HG02571 (cell line): ENCODE results near the gene GOLGA6C.
"Not testable (repeated sequence)": the region's sequence is repeated elsewhere in the genome, so short reads cannot be mapped to it uniquely, and the experiment has no call there.

Experiments used
- ATAC-seq: cut with Tn5 transposase; IDR thresholded peaks from one replicate; pipeline ENCODE4 v1.9.1; 2021; ENCODE audit warnings: mild to moderate bottlenecking, moderate library complexity; ENCODE audit not compliant: unreplicated experiment

The GOLGA6C gene

GRCh38 chr15:75258034-75258433, at the start of gene GOLGA6C:
Gene GOLGA6C, plus strand, starts transcription at chr15:75258334. Its CDS starts 265 bp downstream, at chr15:75258599.
- not testable (repeated sequence) for ATAC-seq

GRCh38 chr15:75208501-75209288, 49.4 kb upstream of the GOLGA6C start:
- ATAC-seq: no peak

GRCh38 chr15:75209289-75209676, 48.9 kb upstream of the GOLGA6C start:
- no peak for ATAC-seq

GRCh38 chr15:75210811-75211230, 47.3 kb upstream of the GOLGA6C start:
- ATAC-seq: no peak

GRCh38 chr15:75211436-75212199, 46.5 kb upstream of the GOLGA6C start:
- ATAC-seq: no peak

GRCh38 chr15:75212200-75212858, 45.8 kb upstream of the GOLGA6C start:
- ATAC-seq: no peak

- no peak for ATAC-seq
Measured at GRCh38 chr15:75213212-75213767, 44.8 kb upstream of the GOLGA6C start.

- no peak for ATAC-seq
Measured at GRCh38 chr15:75213768-75214221, 44.3 kb upstream of the GOLGA6C start.

GRCh38 chr15:75214293-75215096, 43.6 kb upstream of the GOLGA6C start:
- no peak for ATAC-seq

GRCh38 chr15:75215107-75216004, 42.8 kb upstream of the GOLGA6C start:
- no peak for ATAC-seq

- ATAC-seq: no peak
Measured at GRCh38 chr15:75217012-75217411, 41.1 kb upstream of the GOLGA6C start.

GRCh38 chr15:75217574-75217973, 40.6 kb upstream of the GOLGA6C start:
- not testable (repeated sequence) for ATAC-seq

- not testable (repeated sequence) for ATAC-seq
Measured at GRCh38 chr15:75219507-75219929, 38.6 kb upstream of the GOLGA6C start.

GRCh38 chr15:75223688-75224087, 34.4 kb upstream of the GOLGA6C start:
- ATAC-seq: no peak

GRCh38 chr15:75224281-75224680, 33.9 kb upstream of the GOLGA6C start:
- no peak for ATAC-seq

- not testable (repeated sequence) for ATAC-seq
Measured at GRCh38 chr15:75225102-75225836, 32.9 kb upstream of the GOLGA6C start.

GRCh38 chr15:75225951-75226732, 32.0 kb upstream of the GOLGA6C start:
- ATAC-seq: no peak

GRCh38 chr15:75227112-75227511, 31.0 kb upstream of the GOLGA6C start:
- ATAC-seq: not testable (repeated sequence)
